IMR-90 (cell line): ENCODE data around the gene LETM1. TPM values are rescaled to one million over a fixed set of nuclear protein-coding genes. Genes with fewer than 3 reads are reported as not detected.

Experiments
- ATAC-seq: fragments of 200-7000 bp; cut with Tn5 transposase; 2 replicates; pipeline ENCODE4 v1.9.1; 2020; ENCODE audit warnings: low read depth, mild to moderate bottlenecking, moderate library complexity
- BruUV-seq: library from RNA; stranded (reverse); fragments of 400-500 nt; replicated peaks from 2 replicates; lab custom pipeline; 2021; lab: Mats Ljungman, UMichigan
- CTCF ChIA-PET: fragments of 300-600 bp; formaldehyde crosslinking; extraction: SDS; loops from one replicate; lab custom pipeline; 2021; ENCODE audit warnings: antibody characterized with exemption; lab: Yijun Ruan, JAX
- POLR2A ChIA-PET: fragments of 300-600 bp; sonication (Branson Sonifier 250); formaldehyde crosslinking; loops from one replicate; lab custom pipeline; 2022; ENCODE audit warnings: antibody characterized with exemption; ENCODE audit not compliant: unreplicated experiment; lab: Charles Lee
- DNase-seq: peaks from one replicate; pipeline ENCODE4 v3.0.0; 2013
- H2AFZ ChIP-seq: replicated peaks from 2 replicates; pipeline ENCODE3; 2013; ENCODE audit warnings: low read length, mild to moderate bottlenecking; ENCODE audit not compliant: poor library complexity
- H2AK5ac ChIP-seq: 2 replicates; pipeline ENCODE4 v1.6.1; 2013; ENCODE audit warnings: low read depth, low read length, inconsistent platforms
- H2AK9ac ChIP-seq: replicated peaks from 2 replicates; pipeline ENCODE3; 2013; ENCODE audit warnings: mild to moderate bottlenecking, low read depth, low read length, moderate library complexity; ENCODE audit not compliant: poor library complexity
- H2BK120ac ChIP-seq: 2 replicates; pipeline ENCODE4 v1.6.1; 2013; ENCODE audit warnings: low read depth, low read length, inconsistent platforms
- H2BK15ac ChIP-seq: 3 replicates; pipeline ENCODE4 v1.6.1; 2013; ENCODE audit warnings: low read depth, low read length, inconsistent platforms
- H2BK20ac ChIP-seq: 2 replicates; pipeline ENCODE4 v1.6.1; 2013; ENCODE audit warnings: low read depth, mild to moderate bottlenecking, inconsistent platforms, low read length, moderate library complexity
- H2BK5ac ChIP-seq: 2 replicates; pipeline ENCODE4 v1.6.1; 2013; ENCODE audit warnings: mild to moderate bottlenecking, low read depth, low read length, inconsistent platforms; ENCODE audit not compliant: poor library complexity, severe bottlenecking
- H3K14ac ChIP-seq: replicated peaks from 2 replicates; pipeline ENCODE4 v1.6.1; 2013; ENCODE audit warnings: low read depth, low read length, inconsistent platforms
- H3K18ac ChIP-seq: 2 replicates; pipeline ENCODE4 v1.6.1; 2013; ENCODE audit warnings: low read depth, low read length, control low read depth
- H3K23ac ChIP-seq: 2 replicates; pipeline ENCODE4 v1.6.1; 2013; ENCODE audit warnings: low read depth, low read length, inconsistent platforms
- H3K27ac ChIP-seq: 2 replicates; pipeline ENCODE4 v1.5.1; 2013; ENCODE audit warnings: mild to moderate bottlenecking, control low read depth, low read length; ENCODE audit not compliant: insufficient read depth
- H3K27me3 ChIP-seq: 2 replicates; pipeline ENCODE4 v1.6.1; 2013; ENCODE audit warnings: low read length; ENCODE audit not compliant: control insufficient read depth, insufficient read depth
- H3K36me3 ChIP-seq: 2 replicates; pipeline ENCODE4 v1.6.1; 2013; ENCODE audit warnings: low read length, mixed read lengths; ENCODE audit not compliant: control insufficient read depth, insufficient read depth
- H3K4ac ChIP-seq: 2 replicates; pipeline ENCODE4 v1.6.1; 2013; ENCODE audit warnings: low read depth, low read length, inconsistent platforms
- H3K4me1 ChIP-seq: 2 replicates; pipeline ENCODE4 v1.6.1; 2013; ENCODE audit warnings: low read length, mixed read lengths; ENCODE audit not compliant: control insufficient read depth, insufficient read depth
- H3K4me2 ChIP-seq: 2 replicates; pipeline ENCODE4 v1.6.1; 2013; ENCODE audit warnings: low read depth, mild to moderate bottlenecking, control low read depth, low read length, moderate library complexity
- H3K4me3 ChIP-seq: 2 replicates; pipeline ENCODE4 v1.5.1; 2013; ENCODE audit warnings: low read depth, mild to moderate bottlenecking, control low read depth, low read length, moderate library complexity; ENCODE audit not compliant: insufficient read depth
- H3K56ac ChIP-seq: 2 replicates; pipeline ENCODE4 v1.6.1; 2013; ENCODE audit warnings: low read length, inconsistent platforms; ENCODE audit not compliant: insufficient read depth; ENCODE audit errors: extremely low read depth
- H3K79me1 ChIP-seq, 2 experiments: 2 replicates each; pipeline ENCODE4 v1.6.1; 2013; ENCODE audit warnings: low read length in 2 of 2, inconsistent platforms in 1 of 2, low read depth in 1 of 2
- H3K9ac ChIP-seq: 2 replicates; pipeline ENCODE4 v1.6.1; 2013; ENCODE audit warnings: low read depth, low read length, control low read depth
- H3K9me1 ChIP-seq: 2 replicates; pipeline ENCODE4 v1.6.1; 2013; ENCODE audit warnings: low read length, inconsistent platforms; ENCODE audit not compliant: insufficient read depth
- H3K9me3 ChIP-seq: 2 replicates; pipeline ENCODE4 v1.6.1; 2013; ENCODE audit warnings: low read length; ENCODE audit not compliant: control insufficient read depth, insufficient read depth
- H4K20me1 ChIP-seq: 2 replicates; pipeline ENCODE4 v1.6.1; 2013; ENCODE audit warnings: low read length, inconsistent platforms; ENCODE audit not compliant: insufficient read depth
- H4K5ac ChIP-seq: 2 replicates; pipeline ENCODE4 v1.6.1; 2013; ENCODE audit warnings: mild to moderate bottlenecking, low read depth, low read length, control low read depth
- H4K8ac ChIP-seq, 2 experiments: 2 replicates each; pipeline ENCODE4 v1.6.1; 2013; ENCODE audit warnings: low read depth in 2 of 2, low read length in 2 of 2, control low read depth in 1 of 2, inconsistent platforms in 1 of 2
- H4K91ac ChIP-seq: 2 replicates; pipeline ENCODE4 v1.6.1; 2013; ENCODE audit warnings: low read depth, low read length, inconsistent platforms; ENCODE audit not compliant: insufficient read depth
- BHLHE40 ChIP-seq: fragments of 150-350 bp; IDR thresholded peaks from 2 replicates; pipeline ENCODE4 v1.6.1; 2016; ENCODE audit warnings: mild to moderate bottlenecking, low read depth, low read length
- ELK1 ChIP-seq: fragments of 150-350 bp; IDR thresholded peaks from 2 replicates; pipeline ENCODE4 v1.6.1; 2016; ENCODE audit warnings: low read depth, mild to moderate bottlenecking, low read length, moderate library complexity, borderline replicate concordance
- MXI1 ChIP-seq: IDR thresholded peaks from 2 replicates; pipeline ENCODE4 v1.6.1; 2012; ENCODE audit warnings: low read depth, mild to moderate bottlenecking, low read length, moderate library complexity, borderline replicate concordance
- RCOR1 ChIP-seq: IDR thresholded peaks from 2 replicates; pipeline ENCODE4 v1.6.1; 2012; ENCODE audit warnings: mild to moderate bottlenecking, low read length, improper control_type of control experiment; ENCODE audit not compliant: insufficient replicate concordance
- WGBS, 2 experiments: methylation state at CpG; one replicate each; pipeline versions ENCODE4 v1.1.5 to v1.1.7; 2013; ENCODE audit warnings: missing lambda C conversion rate in 2 of 2; ENCODE audit not compliant: insufficient read length in 1 of 2; ENCODE audit errors: extremely low coverage in 2 of 2; 5-methylcytosine and 5-hydroxymethylcytosine counted together
- dilution Hi-C: fragments of 300-500 bp; cut with HindIII; formaldehyde crosslinking; loops from one replicate; pipeline ENCODE4 v1.14.3; 2018; ENCODE audit warnings: low sequenced_read_pairs; ENCODE audit not compliant: unreplicated experiment
- in situ Hi-C: fragments of 300-500 bp; cut with MboI; formaldehyde crosslinking; loops from 3 replicates; pipeline ENCODE4 v1.14.3; 2019; ENCODE audit warnings: low sequenced_read_pairs, inconsistent platforms, mixed read lengths
- intact Hi-C: fragments of 100-400 bp; cut with micrococcal nuclease; formaldehyde crosslinking; loops from 2 replicates; pipeline ENCODE4 v1.10.0; 2022
- polyA plus RNA-seq, 3 experiments: library from polyadenylated mRNA; depleted of rRNA; stranded (reverse); fragments of >200 nt; gene quantifications; 2 replicates each; pipeline ENCODE4 v1.2.3, GENCODE V29; 2012; ENCODE audit warnings: low replicate concordance in 1 of 3
- total RNA-seq: library from RNA; depleted of rRNA; stranded (reverse); fragments of >200 nt; gene quantifications from 2 replicates; pipeline ENCODE4 v1.2.3, GENCODE V29; 2012

LETM1 gene
- total and polyA plus RNA-seq, 2 of the 4 experiments (the other 2 are of a cell fraction) = 25.0 to 49.3 TPM

DNA sequence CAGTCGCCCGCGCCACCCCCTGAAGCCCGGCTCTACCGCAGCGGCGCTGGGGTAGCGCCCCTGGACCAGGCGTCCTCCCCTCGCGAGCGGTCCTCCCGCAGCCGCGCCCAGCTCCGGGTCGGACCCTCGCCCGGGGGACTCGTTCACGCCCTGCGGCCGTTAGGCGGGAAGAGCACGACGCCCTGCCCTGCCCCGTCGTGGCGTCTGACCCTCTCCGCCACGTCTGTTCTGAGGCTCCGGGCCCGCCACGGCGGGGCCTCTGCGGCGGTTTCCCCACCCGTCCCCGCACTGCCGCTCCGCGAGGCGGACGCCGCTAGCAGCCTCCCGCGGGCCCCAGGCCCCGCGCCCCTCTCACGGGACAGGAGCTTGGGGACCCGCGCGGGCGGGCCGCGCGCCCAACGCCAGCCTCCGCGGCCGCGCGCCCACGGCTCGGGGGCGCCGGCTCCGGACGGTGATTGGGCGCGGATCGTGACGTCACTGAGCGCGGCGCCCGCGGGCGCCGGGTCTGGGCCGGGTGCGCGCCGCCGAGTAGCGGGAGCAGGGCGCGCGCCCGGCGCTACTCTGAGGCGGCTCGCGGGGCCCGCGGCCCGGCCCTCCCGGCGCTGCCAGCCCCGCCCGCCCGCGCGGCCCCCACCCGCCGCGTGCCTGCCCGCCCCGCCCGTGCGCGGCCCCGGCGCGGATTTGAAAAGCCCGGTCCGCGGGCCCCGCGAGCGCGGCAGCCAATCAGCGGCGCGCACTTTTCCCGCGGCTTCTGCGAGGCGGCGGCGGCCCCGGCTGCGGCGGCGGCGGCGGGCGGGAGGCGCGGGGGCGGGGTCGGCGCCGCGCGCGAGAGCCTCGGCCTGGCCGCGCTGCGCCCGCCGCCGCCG, 14.9 kb upstream of the LETM1 start, which contains the start of gene NSD2 (continued):
- TF ChIP-seq ELK1 (no peak), BHLHE40 (peak; percentile 43; the same call in 1 of the 2 replicates)

GRCh38 chr4:1870328-1870577, 14.3 kb upstream of the LETM1 start:
- ChIA-PET POLR2A (no interaction called here), CTCF (no interaction called here)
- H3K4ac ChIP-seq = peak overlapping the region; percentile 74
- peaks cover 2% of the 10 kb centered on the region; the same call in 1 of the 2 replicates for H3K27me3 ChIP-seq
- peak overlapping the region; percentile 96 for H3K27ac ChIP-seq
- no peak overlapping the region; the same call in 1 of the 2 replicates for H2BK120ac ChIP-seq
- H3K23ac ChIP-seq = peak overlapping the region; percentile 78; the same call in 1 of the 2 replicates
- peak overlapping the region; percentile 94 for H2BK5ac ChIP-seq
- no peak overlapping the region for H3K18ac ChIP-seq
- peak overlapping the region; percentile 94 for H2AFZ ChIP-seq
- in situ Hi-C loops = no loop called here
- 0 out of 2 replicates have a peak overlapping the region, but pooled peaks have one; percentile 46 for H3K56ac ChIP-seq
- peak overlapping the region; percentile 84 for H3K14ac ChIP-seq
- 1% methylated on average over 19 of the region's 22 CpGs; no CpG with 5 or more reads in 1 of the 2 experiments for WGBS, 2 experiments
- ATAC-seq (peak; percentile 58), DNase-seq (peak; percentile 66)
- H3K36me3 ChIP-seq = no peaks in the 10 kb centered on the region
- peak overlapping the region; percentile 68; the same call in 1 of the 2 replicates for H4K91ac ChIP-seq
- BruUV-seq = no TSS peak
- dilution Hi-C loops = no loop called here
- peaks cover 13% of the 10 kb centered on the region for H4K20me1 ChIP-seq
- H3K9me1 ChIP-seq = peaks cover 9% of the 10 kb centered on the region
- H2AK5ac ChIP-seq = peak overlapping the region; percentile 61
- H3K4me3 ChIP-seq = peak overlapping the region; percentile 95
- peak overlapping the region; percentile 85 for H3K4me2 ChIP-seq
- H4K5ac ChIP-seq = peak overlapping the region; percentile 56; the same call in 1 of the 2 replicates
- peaks cover 2 to 21% of the 10 kb centered on the region in 2 experiments; a peak in 2 of 4 replicates for H3K79me1 ChIP-seq
- H3K9me3 ChIP-seq = no peaks in the 10 kb centered on the region
- H4K8ac ChIP-seq = peak overlapping the region; percentile 81 to 87; a peak in 2 of 4 replicates
- peaks cover 13% of the 10 kb centered on the region for H3K4me1 ChIP-seq
- no peak overlapping the region for H2BK15ac ChIP-seq
- H2AK9ac ChIP-seq = peak overlapping the region; percentile 96
- peak overlapping the region; percentile 83 for H3K9ac ChIP-seq
- intact Hi-C loops = loop anchor here (2.0 kb wide), 1 partner anchor 13 kb away; the partner anchor contains the start of gene LETM1
- TF ChIP-seq RCOR1 (no peak), MXI1 (0 out of 2 replicates have a peak, but pooled peaks have one; percentile 35)
- no peak overlapping the region for H2BK20ac ChIP-seq
